HG02623 (cell line): Measurements from ENCODE around the gene ATP6V0D1.

Experiments used
- ATAC-seq: cut with Tn5 transposase; IDR thresholded peaks from one replicate; pipeline ENCODE4 v1.9.1; 2021; ENCODE audit warnings: moderate library complexity; ENCODE audit not compliant: unreplicated experiment

ATP6V0D1 gene

DNA sequence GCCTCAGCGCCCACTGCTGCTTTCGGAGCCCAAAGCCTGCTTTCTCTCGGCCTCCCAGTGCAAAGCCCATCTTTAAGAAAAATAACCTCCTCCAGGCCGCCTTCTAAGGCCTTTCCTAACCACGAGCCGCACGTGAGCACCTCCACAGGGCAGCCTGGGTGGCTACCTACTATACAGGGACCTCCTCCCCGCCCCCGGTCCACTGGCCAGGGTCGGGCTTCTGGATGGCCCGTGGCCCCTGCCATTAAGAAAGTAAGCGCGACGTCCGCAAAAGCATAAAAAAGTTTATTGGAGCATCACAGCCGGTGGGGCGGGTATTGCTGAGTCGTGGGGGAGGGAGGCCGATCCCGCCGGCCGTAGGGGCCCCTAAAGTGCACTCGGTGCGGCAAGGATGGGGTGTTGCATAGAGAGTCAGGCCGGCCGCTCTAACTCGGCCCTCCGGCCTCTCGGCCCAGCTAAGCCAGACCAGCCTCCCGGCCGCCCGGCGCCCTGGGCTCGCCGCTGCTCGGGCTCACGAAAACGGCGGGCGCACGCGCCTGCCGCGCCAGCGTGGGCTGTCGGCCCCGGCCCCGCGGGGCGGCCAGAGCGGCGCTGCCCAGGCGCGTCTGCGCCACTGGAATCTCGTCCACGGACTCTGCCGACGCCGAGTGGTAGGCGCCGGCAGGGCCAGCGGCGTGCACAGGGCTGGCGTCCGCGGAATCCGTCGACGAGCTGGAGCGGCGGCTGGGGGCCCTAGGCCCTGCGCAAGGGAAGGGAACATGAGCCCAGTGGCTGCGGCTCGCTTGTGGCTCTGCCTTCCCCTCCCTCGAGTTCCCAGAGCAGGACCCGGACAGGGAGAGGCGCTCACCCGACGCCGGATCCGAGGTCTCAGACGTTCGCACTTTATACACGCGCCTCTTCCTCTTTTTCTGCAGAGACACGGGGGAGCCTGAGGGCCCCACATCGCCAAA is 86.5 kb downstream of the ATP6V0D1 start:
- ATAC-seq = no peak

GRCh38 chr16:67393788-67394154 is 87.2 kb downstream of the ATP6V0D1 start:
- no peak for ATAC-seq

DNA sequence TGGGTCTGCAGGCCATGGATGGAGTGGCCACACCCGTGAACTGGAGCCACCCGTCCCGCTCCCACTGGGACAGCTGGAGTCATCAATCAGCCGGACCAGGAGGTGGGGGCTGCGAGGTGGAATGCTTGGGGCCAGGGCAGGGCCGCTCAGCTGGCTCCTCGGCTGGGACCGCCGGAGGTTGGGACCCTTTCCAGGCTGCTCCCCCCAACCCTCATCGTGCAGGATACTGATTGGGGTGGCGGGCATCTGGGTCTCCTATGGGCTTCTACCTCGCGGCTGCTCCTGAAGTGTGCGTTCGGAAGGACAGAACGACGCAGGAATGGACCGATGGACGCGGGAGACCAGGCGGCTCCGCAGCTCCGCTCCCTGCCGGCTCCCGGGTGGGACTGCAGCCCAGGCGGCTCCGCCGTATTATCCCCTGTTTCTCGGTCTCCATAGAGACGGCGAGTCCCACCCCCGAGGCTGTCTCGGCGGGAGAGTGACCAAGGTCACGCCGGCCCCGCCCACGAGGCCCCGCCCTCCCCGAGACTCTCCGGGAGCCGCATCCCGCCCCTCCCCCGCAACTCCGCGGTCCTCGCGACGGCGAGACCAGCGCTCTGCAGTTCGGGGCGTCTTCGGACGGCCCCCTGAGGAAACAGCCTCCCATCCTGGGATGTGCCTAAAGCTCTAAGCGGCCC is 87.7 kb downstream of the ATP6V0D1 start, which contains the start of gene TPPP3:
TPPP3 (minus strand) TSS at position 388 of the 677 bp plus-strand sequence. CDS start 2,387 bp downstream, outside the sequence.
- no peak for ATAC-seq

DNA sequence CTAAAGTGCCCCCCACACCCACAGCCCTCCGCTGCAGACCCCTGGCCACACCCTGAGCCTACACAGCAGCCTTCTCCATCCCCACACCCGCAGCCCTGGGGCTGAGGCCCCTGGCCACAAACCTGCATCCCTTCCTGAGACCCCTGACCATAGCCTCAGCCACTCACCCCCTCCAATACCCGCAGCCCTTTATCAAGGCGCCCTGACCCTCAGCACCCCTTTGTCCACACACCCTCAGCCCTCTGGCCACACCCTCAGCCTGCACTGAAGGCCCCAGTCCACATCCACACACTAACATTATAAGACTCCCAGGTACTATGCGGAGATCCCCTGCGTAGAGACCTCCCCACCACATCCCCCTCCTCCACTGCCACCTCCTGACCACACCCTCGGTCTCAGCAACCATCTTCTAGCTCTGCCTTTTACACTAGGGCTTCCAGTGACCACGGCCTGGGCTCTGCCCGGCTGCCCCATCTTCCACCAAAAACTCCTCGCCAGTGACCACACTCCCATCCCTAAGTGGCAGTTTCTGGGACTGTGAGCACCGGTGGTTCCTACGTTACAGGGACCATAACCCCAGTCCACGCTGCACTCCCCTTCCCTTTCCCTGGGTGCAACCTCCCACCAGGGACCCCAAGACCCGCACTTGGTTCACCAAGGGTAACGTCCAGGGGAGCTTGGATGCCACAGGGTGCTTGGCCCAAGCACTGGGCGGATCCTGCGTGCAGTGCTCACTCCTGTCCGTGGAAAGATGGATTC is 88.5 kb downstream of the ATP6V0D1 start:
- ATAC-seq = no peak

- no peak for ATAC-seq
These were observed 89.3 kb downstream of the ATP6V0D1 start for GRCh38 chr16:67391424-67392300.

GRCh38 chr16:67390816-67391423 is 90.0 kb downstream of the ATP6V0D1 start:
- no peak for ATAC-seq

DNA sequence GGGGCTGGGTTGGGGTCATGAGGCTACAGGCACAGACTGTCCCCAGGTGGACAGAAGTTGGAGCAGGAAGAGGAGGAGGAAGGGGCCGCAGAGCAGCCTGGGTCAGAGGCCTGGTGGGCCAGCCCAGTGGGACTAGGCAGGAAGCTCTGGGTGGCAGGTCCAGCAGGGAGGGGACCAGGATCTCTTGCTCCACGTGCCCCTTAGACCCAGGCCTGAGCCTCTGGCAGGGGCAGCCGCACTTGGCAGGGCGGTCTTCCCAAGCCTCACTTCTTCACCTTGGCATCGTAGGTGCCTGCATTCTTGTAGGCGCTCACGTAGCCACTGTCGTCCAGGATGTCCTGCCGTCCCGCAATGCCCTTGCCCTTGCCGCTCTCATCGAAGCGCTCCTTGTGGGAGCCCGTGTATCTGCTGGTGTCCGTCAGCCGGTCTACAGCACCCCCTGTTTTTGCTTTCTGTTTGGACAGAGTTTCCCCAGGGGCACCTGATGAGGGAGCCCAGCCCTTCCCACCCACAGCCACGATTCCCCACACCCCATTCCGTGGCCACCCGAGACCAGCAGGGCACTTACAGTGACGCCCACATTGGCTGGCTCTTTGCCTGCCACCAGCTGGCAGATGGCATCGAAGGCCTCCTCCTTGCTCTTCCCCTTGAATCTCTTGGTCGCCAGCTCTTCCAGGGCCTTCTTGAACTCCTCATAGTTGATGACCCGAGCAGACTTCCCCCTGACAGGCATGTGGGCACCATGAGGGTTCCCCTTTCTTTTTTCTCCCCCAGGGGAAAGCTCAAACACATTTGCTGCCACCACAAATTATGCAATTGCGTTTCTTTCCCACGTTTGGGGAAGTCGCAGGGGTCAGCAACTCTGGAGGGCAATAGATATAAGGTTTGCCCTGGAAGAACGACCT is 90.8 kb downstream of the ATP6V0D1 start:
- no peak for ATAC-seq

DNA sequence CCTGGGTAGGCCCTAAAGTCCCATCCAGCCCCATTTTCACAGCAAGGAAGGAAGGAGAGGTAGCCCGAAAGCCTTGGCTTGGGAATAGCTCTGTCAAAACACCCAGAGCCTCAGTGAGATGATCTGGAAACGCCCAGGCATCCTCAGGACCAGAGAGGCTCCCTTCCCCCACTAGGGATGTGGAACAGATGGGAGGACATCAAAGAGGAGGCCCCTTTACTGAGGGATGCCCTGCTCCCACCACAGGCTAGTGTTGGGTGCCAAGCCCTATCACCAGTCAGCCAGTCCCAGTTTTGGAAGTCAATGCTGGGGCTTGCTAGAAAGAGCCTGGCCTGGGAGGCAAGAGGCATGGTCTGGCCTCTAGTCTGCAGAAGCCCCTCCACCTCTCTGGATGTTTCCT is 92.4 kb downstream of the ATP6V0D1 start:
- ATAC-seq = no peak

- no peak for ATAC-seq
These were observed 92.8 kb downstream of the ATP6V0D1 start for GRCh38 chr16:67388191-67388590.
